ENCODE results near the gene RCC2.

DNA sequence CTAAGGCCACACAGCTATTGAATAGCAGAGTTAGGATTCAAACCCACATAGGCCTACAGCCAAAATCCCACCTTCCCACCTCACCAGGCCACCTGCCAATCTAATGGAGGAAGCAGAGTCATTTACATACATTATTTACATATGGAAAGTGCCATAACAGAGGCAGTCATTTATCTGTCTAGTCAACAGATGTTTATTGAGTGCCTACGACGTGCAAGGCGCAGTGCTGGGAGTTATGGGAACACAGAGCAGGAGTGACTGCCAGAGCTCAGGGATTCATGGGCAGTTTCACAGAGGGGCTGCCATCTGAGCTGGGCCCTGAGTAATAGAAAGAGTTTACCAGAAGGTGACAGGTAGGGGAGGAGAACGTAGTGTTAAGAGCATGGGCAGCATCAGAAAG, 77.8 kb downstream of the RCC2 start:
- TF ChIP-seq POLR2A (IDR thresholded peaks at IDR 0.05) = no peak
- no peak for TF ChIP-seq POLR2AphosphoS5 (IDR thresholded peaks at IDR 0.05)
- TF ChIP-seq CTCF (IDR thresholded peaks at IDR 0.05) = no peak
